CD4-positive, CD25-positive, alpha-beta regulatory T cell (primary cell): ENCODE measurements around the gene SLC27A2. TPM values are rescaled to one million over a fixed set of nuclear protein-coding genes. Genes with fewer than 3 reads are reported as not detected.
"Not testable (repeated sequence)": the region's sequence is repeated elsewhere in the genome, so short reads cannot be mapped to it uniquely, and the experiment has no call there.

Source experiments
- ATAC-seq, 2 donors: fragments of 150-1000 bp; cut with Tn5 transposase; one replicate each; pipeline ENCODE4 v1.10.0; 2021; ENCODE audit warnings: low read depth in 2 of 2, moderate number of reproducible peaks in 2 of 2, moderate library complexity in 1 of 2
- DNase-seq, 3 donors: peaks; one replicate each; pipeline versions ENCODE4 v3.0.0 to v3.0.0-alpha.2; 2012 to 2022; ENCODE audit warnings: mixed read lengths in 1 of 3
- H3K27ac ChIP-seq: one replicate; pipeline ENCODE4 v1.7.0; 2013; ENCODE audit warnings: mild to moderate bottlenecking, low read length; ENCODE audit not compliant: insufficient read depth, poor library complexity, severe bottlenecking
- H3K27me3 ChIP-seq: one replicate; pipeline ENCODE4 v1.7.0; 2013; ENCODE audit warnings: low read length; ENCODE audit not compliant: control insufficient read depth, insufficient read depth
- H3K36me3 ChIP-seq: one replicate; pipeline ENCODE4 v1.7.0; 2013; ENCODE audit warnings: mild to moderate bottlenecking, low read length, moderate library complexity; ENCODE audit not compliant: control insufficient read depth, insufficient read depth
- H3K4me1 ChIP-seq: 2 replicates; pipeline ENCODE4 v1.7.0; 2013; ENCODE audit warnings: mild to moderate bottlenecking, low read length; ENCODE audit not compliant: insufficient read depth, control insufficient read depth, poor library complexity, severe bottlenecking
- H3K4me3 ChIP-seq: one replicate; pipeline ENCODE4 v1.7.0; 2013; ENCODE audit warnings: low read depth, mild to moderate bottlenecking, low read length, moderate library complexity
- H3K9me3 ChIP-seq, 2 experiments: 1 replicate in 1 of 2; 2 replicates in 1 of 2; pipeline ENCODE4 v1.7.0; 2013; ENCODE audit warnings: low read length in 2 of 2, mild to moderate bottlenecking in 1 of 2, moderate library complexity in 1 of 2; ENCODE audit not compliant: control insufficient read depth in 2 of 2
- H3K27ac Mint-ChIP-seq, 3 donors: one replicate each; pipeline ENCODE4 v1.8.0; 2020 to 2022; ENCODE audit warnings: mild to moderate bottlenecking in 3 of 3, mixed read lengths in 3 of 3, moderate library complexity in 2 of 3
- H3K27me3 Mint-ChIP-seq: one replicate; pipeline ENCODE4 v1.8.0; 2022; ENCODE audit warnings: mild to moderate bottlenecking, mixed read lengths
- H3K36me3 Mint-ChIP-seq: one replicate; pipeline ENCODE4 v1.8.0; 2020; ENCODE audit warnings: mixed read lengths
- H3K4me1 Mint-ChIP-seq, 4 donors: one replicate each; pipeline ENCODE4 v1.8.0; 2020 to 2022; ENCODE audit warnings: mixed read lengths in 4 of 4, mild to moderate bottlenecking in 1 of 4
- H3K4me3 Mint-ChIP-seq, 4 donors: one replicate each; pipeline ENCODE4 v1.8.0; 2020 to 2022; ENCODE audit warnings: mild to moderate bottlenecking in 4 of 4, mixed read lengths in 4 of 4, moderate library complexity in 3 of 4
- H3K9me3 Mint-ChIP-seq, 7 donors: one replicate each; pipeline ENCODE4 v1.8.0; 2020 to 2022; ENCODE audit warnings: mixed read lengths in 7 of 7, mild to moderate bottlenecking in 3 of 7, moderate library complexity in 2 of 7
- polyA plus RNA-seq, 4 donors: library from polyadenylated mRNA; unstranded; fragments of 300-500 nt; fragmentation: Illumina TruSeq; gene quantifications; one replicate each; pipeline ENCODE4 v1.2.3, GENCODE V29; 2021
- total RNA-seq: library from RNA; stranded (reverse); gene quantifications from one replicate; pipeline ENCODE4 v1.2.3, GENCODE V29; 2022

SLC27A2 gene
- 1.2 TPM for total RNA-seq
- polyA plus RNA-seq, result 1 to 10 TPM in 2 of 4 donors, under 1 TPM in 2; 0.63 to 1.4 (median 0.97) TPM

GRCh38 chr15:50181969-50182218 lies at the start of gene SLC27A2:
TSS of gene SLC27A2 (plus strand) at chr15:50182196. CDS start at chr15:50182428, 232 bp downstream.
- peaks cover 18% of the 10 kb centered on the region for H3K27me3 Mint-ChIP-seq
- peaks cover 9% of the 10 kb centered on the region for H3K4me1 ChIP-seq
- peak within 1 kb of the TSS; percentile 85 to 93 (median 91) for H3K4me3 Mint-ChIP-seq
- H3K4me1 Mint-ChIP-seq, result peaks cover 0 to 18% (median 6%) of the 10 kb centered on the region in 4 donors
- no peaks in the 10 kb centered on the region for H3K36me3 ChIP-seq
- peaks cover 2% of the 10 kb centered on the region for H3K27me3 ChIP-seq
- H3K27ac ChIP-seq, result no peak within 1 kb of the TSS
- H3K9me3 ChIP-seq, result no peaks in the 10 kb centered on the region
- DNase-seq (no peak), ATAC-seq (peak in 1 of 2 donors; percentile 60)
- H3K4me3 ChIP-seq, result peak within 1 kb of the TSS; percentile 64
- peaks cover 0 to 2% (median 0%) of the 10 kb centered on the region in 7 donors for H3K9me3 Mint-ChIP-seq
- H3K36me3 Mint-ChIP-seq, result no peaks in the 10 kb centered on the region
- H3K27ac Mint-ChIP-seq, result peak within 1 kb of the TSS in 2 of 3 donors; percentile 16 to 46

GRCh38 chr15:50132251-50132984 lies 49.6 kb upstream of the SLC27A2 start:
- H3K4me3 ChIP-seq, DNase-seq, H3K9me3 ChIP-seq, H3K36me3 ChIP-seq, H3K4me1 Mint-ChIP-seq, H3K27ac ChIP-seq, H3K4me1 ChIP-seq, H3K4me3 Mint-ChIP-seq, H3K36me3 Mint-ChIP-seq, ATAC-seq, H3K27me3 ChIP-seq, H3K9me3 Mint-ChIP-seq: not testable (repeated sequence)
- H3K27me3 Mint-ChIP-seq, result peaks cover 14% of the 10 kb centered on the region
- peak overlapping the region in 1 of 3 donors; percentile 75 for H3K27ac Mint-ChIP-seq

DNA sequence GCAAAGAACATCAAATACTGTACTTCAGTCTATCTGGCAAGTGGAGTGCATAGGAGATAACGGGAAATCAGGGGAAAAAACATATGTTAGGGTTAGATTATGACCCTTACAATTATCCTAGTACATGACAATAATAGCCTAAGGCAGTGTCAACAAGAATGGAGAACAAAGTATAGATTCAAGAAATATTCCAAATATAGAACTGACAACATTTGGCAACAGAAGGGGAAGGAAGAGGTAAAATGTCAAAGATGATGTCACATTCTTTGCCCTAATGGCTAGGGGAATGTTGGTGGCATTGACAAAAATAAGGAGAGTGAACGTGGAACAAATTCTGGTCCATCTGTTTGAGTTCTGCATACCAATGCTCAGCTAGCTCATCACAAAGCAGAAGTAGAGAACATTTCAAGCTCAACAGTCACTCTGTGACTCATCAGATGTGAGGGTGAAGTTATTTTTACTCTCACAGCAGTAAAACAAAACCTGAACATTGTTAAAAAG lies 47.4 kb upstream of the SLC27A2 start:
- ATAC-seq, result peak in 1 of 2 donors; percentile 28
- H3K27ac Mint-ChIP-seq, result no peak overlapping the region

DNA sequence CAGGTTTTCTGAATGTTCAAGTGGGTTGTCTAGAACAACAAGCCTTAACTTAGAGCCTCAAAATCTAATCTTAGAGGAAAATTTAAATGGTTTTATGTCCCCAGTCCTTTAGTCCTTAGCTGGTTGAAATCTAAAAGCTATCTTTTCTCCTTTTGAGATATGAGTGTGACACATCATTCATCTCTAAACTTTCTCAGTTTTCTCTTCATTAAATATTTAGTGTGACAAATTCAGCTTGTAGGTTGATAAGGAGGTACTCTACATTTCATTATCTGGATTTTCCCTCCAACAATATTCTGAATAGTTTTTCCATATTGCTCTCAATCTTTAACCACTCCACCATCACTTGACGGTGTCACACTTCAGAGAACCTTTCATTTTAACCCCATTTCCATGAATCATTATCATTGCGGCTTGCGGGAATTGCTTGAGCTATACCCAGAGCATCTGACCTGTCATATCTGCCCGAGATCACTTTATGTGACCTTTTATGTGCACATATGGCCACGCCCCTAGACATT lies 46.9 kb upstream of the SLC27A2 start:
- H3K4me3 Mint-ChIP-seq, result no peak overlapping the region
- peaks cover 0 to 6% (median 0%) of the 10 kb centered on the region in 7 donors for H3K9me3 Mint-ChIP-seq
- no peak overlapping the region for H3K27ac ChIP-seq
- H3K36me3 Mint-ChIP-seq, result no peaks in the 10 kb centered on the region
- peak in 1 of 3 donors; percentile 24 for DNase-seq
- H3K4me1 ChIP-seq, result no peaks in the 10 kb centered on the region
- H3K4me3 ChIP-seq, result no peak overlapping the region
- H3K9me3 ChIP-seq, result no peaks in the 10 kb centered on the region
- H3K4me1 Mint-ChIP-seq, result peaks cover 0 to 10% (median 5%) of the 10 kb centered on the region in 4 donors
- no peaks in the 10 kb centered on the region for H3K36me3 ChIP-seq
- no peak overlapping the region for H3K27ac Mint-ChIP-seq
- ATAC-seq, result no peak
- peaks cover 14% of the 10 kb centered on the region for H3K27me3 Mint-ChIP-seq
- H3K27me3 ChIP-seq, result no peaks in the 10 kb centered on the region

More for the DNA sequence above, 47.4 kb upstream of the SLC27A2 start:
- Mint-ChIP-seq H3K36me3 (no peaks in the 10 kb centered on the region), H3K27me3 (peaks cover 14% of the 10 kb centered on the region), H3K4me3 (no peak overlapping the region), H3K9me3 (peaks cover 0 to 6% (median 0%) of the 10 kb centered on the region in 7 donors), H3K4me1 (peaks cover 0 to 10% (median 5%) of the 10 kb centered on the region in 4 donors)
- H3K27ac ChIP-seq, result no peak overlapping the region
- no peaks in the 10 kb centered on the region for H3K36me3 ChIP-seq
- H3K27me3 ChIP-seq, result no peaks in the 10 kb centered on the region
- H3K4me3 ChIP-seq, result no peak overlapping the region
- DNase-seq, result no peak
- H3K4me1 ChIP-seq, result no peaks in the 10 kb centered on the region
- no peaks in the 10 kb centered on the region for H3K9me3 ChIP-seq

DNA sequence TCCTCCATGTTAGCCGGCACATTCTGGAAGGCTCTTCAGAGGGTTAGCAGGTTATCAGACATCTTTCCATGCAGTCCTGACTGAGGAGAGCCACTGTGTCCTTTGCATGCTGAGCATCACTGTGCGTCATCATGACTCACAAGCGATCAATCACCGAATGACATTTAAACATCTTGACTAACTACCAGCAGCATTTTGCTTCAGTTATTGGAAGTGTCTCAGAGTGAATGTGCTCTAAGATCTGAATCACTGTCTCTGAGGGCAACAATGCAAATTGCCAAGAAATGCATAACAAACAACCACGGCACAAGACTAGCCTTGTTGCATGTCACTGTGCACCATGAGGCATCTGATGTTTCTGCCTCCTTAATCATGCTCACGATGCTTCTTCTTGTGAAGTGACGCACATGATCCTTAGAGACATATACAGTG lies 44.6 kb upstream of the SLC27A2 start:
- H3K36me3 Mint-ChIP-seq, result no peaks in the 10 kb centered on the region
- no peaks in the 10 kb centered on the region for H3K36me3 ChIP-seq
- H3K4me1 Mint-ChIP-seq, result peaks cover 0 to 10% (median 5%) of the 10 kb centered on the region in 4 donors
- no peak overlapping the region for H3K4me3 ChIP-seq
- H3K9me3 Mint-ChIP-seq, result peaks cover 0 to 4% (median 0%) of the 10 kb centered on the region in 7 donors
- no peak overlapping the region for H3K4me3 Mint-ChIP-seq
- H3K27me3 Mint-ChIP-seq, result peaks cover 22% of the 10 kb centered on the region
- ATAC-seq (peak in 1 of 2 donors; percentile 28), DNase-seq (peak in 1 of 3 donors; percentile 12)
- no peaks in the 10 kb centered on the region for H3K27me3 ChIP-seq
- no peaks in the 10 kb centered on the region for H3K9me3 ChIP-seq
- no peaks in the 10 kb centered on the region for H3K4me1 ChIP-seq
- H3K27ac ChIP-seq, result no peak overlapping the region
- H3K27ac Mint-ChIP-seq, result no peak overlapping the region

GRCh38 chr15:50137893-50138292 lies 44.1 kb upstream of the SLC27A2 start:
- no peak overlapping the region for H3K27ac Mint-ChIP-seq
- Histone ChIP-seq H3K27me3 (no peaks in the 10 kb centered on the region), H3K27ac (no peak overlapping the region), H3K4me3 (no peak overlapping the region), H3K4me1 (no peaks in the 10 kb centered on the region), H3K9me3 (no peaks in the 10 kb centered on the region), H3K36me3 (no peaks in the 10 kb centered on the region)
- H3K4me3 Mint-ChIP-seq, result no peak overlapping the region
- H3K27me3 Mint-ChIP-seq, result peaks cover 18% of the 10 kb centered on the region
- H3K36me3 Mint-ChIP-seq, result no peaks in the 10 kb centered on the region
- DNase-seq, result no peak
- peaks cover 0 to 10% (median 5%) of the 10 kb centered on the region in 4 donors for H3K4me1 Mint-ChIP-seq
- H3K9me3 Mint-ChIP-seq, result peaks cover 0 to 3% (median 0%) of the 10 kb centered on the region in 7 donors
- ATAC-seq, result no peak

DNA sequence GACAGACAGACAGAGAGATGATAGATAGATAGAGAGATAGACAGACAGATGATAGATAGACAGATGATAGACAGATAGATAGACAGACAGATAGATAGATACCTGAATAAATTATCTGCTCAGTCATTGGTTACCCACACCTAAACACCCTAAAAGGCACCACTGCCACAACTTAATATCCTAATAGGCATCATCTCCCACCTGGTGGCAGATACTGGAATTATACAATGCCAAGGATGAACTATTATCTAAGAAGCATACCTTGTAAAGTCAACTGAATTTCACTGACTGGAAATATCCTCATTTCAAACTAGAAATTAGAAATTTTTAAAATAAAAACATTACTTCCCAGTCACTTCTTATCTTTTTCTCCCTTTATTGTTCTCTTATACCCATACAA lies 43.6 kb upstream of the SLC27A2 start:
- Histone ChIP-seq H3K36me3 (no peaks in the 10 kb centered on the region), H3K27me3 (no peaks in the 10 kb centered on the region), H3K4me1 (no peaks in the 10 kb centered on the region), H3K9me3 (no peaks in the 10 kb centered on the region), H3K27ac (no peak overlapping the region), H3K4me3 (no peak overlapping the region)
- Mint-ChIP-seq H3K4me3 (no peak overlapping the region), H3K4me1 (peaks cover 0 to 10% (median 5%) of the 10 kb centered on the region in 4 donors), H3K27me3 (peaks cover 18% of the 10 kb centered on the region), H3K9me3 (peaks cover 0 to 3% (median 0%) of the 10 kb centered on the region in 7 donors), H3K36me3 (no peaks in the 10 kb centered on the region), H3K27ac (no peak overlapping the region)
- ATAC-seq (no peak), DNase-seq (no peak)
